ENCODE data around the gene PBXIP1. TPM values are rescaled to one million over a fixed set of nuclear protein-coding genes. Genes with fewer than 3 reads are reported as not detected.
"Not testable (repeated sequence)": the region's sequence is repeated elsewhere in the genome, so short reads cannot be mapped to it uniquely, and the experiment has no call there.

Gene PBXIP1
- total RNA-seq, 1 donor, result 90.1 TPM

GRCh38 chr1:154983776-154984466, 28.0 kb upstream of the PBXIP1 start:
- Histone ChIP-seq H3K4me2 (ENCODE audit: insufficient read depth, low read length) (peak overlapping the region; percentile 97), H4K20me1 (ENCODE audit: insufficient read depth, low read length) (no peaks in the 10 kb centered on the region), H3K27ac (ENCODE audit: low read depth, low read length) (peak overlapping the region; percentile 72), H3K79me2 (ENCODE audit: insufficient read depth, low read length) (peaks cover 43% of the 10 kb centered on the region), H3K36me3 (ENCODE audit: insufficient read depth, low read length) (peaks cover 15% of the 10 kb centered on the region), H3K9me3 (ENCODE audit: low read depth, low read length) (no peaks in the 10 kb centered on the region), H3K27me3 (ENCODE audit: insufficient read depth, low read length) (no peaks in the 10 kb centered on the region), H3K4me1 (ENCODE audit: insufficient read depth, low read length) (peaks cover 16% of the 10 kb centered on the region), H3K4me3 (ENCODE audit: insufficient read depth, low read length) (peak overlapping the region; percentile 89), H2AFZ (ENCODE audit: low read length) (peak overlapping the region; percentile 90)
- peak; percentile 37 for DNase-seq (ENCODE audit: insufficient read length, low spot score, missing footprints)
- TF ChIP-seq, protein P1, sequence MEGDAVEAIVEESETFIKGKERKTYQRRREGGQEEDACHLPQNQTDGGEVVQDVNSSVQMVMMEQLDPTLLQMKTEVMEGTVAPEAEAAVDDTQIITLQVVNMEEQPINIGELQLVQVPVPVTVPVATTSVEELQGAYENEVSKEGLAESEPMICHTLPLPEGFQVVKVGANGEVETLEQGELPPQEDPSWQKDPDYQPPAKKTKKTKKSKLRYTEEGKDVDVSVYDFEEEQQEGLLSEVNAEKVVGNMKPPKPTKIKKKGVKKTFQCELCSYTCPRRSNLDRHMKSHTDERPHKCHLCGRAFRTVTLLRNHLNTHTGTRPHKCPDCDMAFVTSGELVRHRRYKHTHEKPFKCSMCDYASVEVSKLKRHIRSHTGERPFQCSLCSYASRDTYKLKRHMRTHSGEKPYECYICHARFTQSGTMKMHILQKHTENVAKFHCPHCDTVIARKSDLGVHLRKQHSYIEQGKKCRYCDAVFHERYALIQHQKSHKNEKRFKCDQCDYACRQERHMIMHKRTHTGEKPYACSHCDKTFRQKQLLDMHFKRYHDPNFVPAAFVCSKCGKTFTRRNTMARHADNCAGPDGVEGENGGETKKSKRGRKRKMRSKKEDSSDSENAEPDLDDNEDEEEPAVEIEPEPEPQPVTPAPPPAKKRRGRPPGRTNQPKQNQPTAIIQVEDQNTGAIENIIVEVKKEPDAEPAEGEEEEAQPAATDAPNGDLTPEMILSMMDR (IDR thresholded peaks at IDR 0.05; ENCODE audit: extremely low read depth, low read depth, low read length), result no peak

- Histone ChIP-seq H3K27ac (ENCODE audit: low read depth, low read length) (peak within 1 kb of the TSS; percentile 72), H3K79me2 (ENCODE audit: insufficient read depth, low read length) (peaks cover 42% of the 10 kb centered on the region), H4K20me1 (ENCODE audit: insufficient read depth, low read length) (no peaks in the 10 kb centered on the region), H3K4me1 (ENCODE audit: insufficient read depth, low read length) (peaks cover 16% of the 10 kb centered on the region), H3K4me2 (ENCODE audit: insufficient read depth, low read length) (peak within 1 kb of the TSS; percentile 97), H3K36me3 (ENCODE audit: insufficient read depth, low read length) (peaks cover 16% of the 10 kb centered on the region), H3K4me3 (ENCODE audit: insufficient read depth, low read length) (peak within 1 kb of the TSS; percentile 89), H3K9me3 (ENCODE audit: low read depth, low read length) (no peaks in the 10 kb centered on the region), H3K27me3 (ENCODE audit: insufficient read depth, low read length) (no peaks in the 10 kb centered on the region), H2AFZ (ENCODE audit: low read length) (peak within 1 kb of the TSS; percentile 90)
- peak; percentile 99 for DNase-seq (ENCODE audit: insufficient read length, low spot score, missing footprints)
- TF ChIP-seq, protein P1 (IDR thresholded peaks at IDR 0.05; ENCODE audit: extremely low read depth, low read depth, low read length), result no peak
These were observed 27.2 kb upstream of the PBXIP1 start, which contains the start of gene FLAD1 for GRCh38 chr1:154982897-154983648. Gene FLAD1, plus strand, starts transcription at chr1:154983344. Its CDS starts 351 bp downstream, at chr1:154983695.

GRCh38 chr1:154982341-154982740, 26.4 kb upstream of the PBXIP1 start:
- no peak for DNase-seq (ENCODE audit: insufficient read length, low spot score, missing footprints)
- H3K4me2 ChIP-seq (ENCODE audit: insufficient read depth, low read length), result peak overlapping the region; percentile 97
- H3K27ac ChIP-seq (ENCODE audit: low read depth, low read length), result peak overlapping the region; percentile 27
- peaks cover 44% of the 10 kb centered on the region for H3K79me2 ChIP-seq (ENCODE audit: insufficient read depth, low read length)
- H3K36me3 ChIP-seq (ENCODE audit: insufficient read depth, low read length), result peaks cover 13% of the 10 kb centered on the region
- no peaks in the 10 kb centered on the region for H4K20me1 ChIP-seq (ENCODE audit: insufficient read depth, low read length)
- no peaks in the 10 kb centered on the region for H3K9me3 ChIP-seq (ENCODE audit: low read depth, low read length)
- H3K4me1 ChIP-seq (ENCODE audit: insufficient read depth, low read length), result peaks cover 16% of the 10 kb centered on the region
- H3K4me3 ChIP-seq (ENCODE audit: insufficient read depth, low read length), result peak overlapping the region; percentile 89
- TF ChIP-seq, protein P1 (IDR thresholded peaks at IDR 0.05; ENCODE audit: extremely low read depth, low read depth, low read length), result no peak
- peak overlapping the region; percentile 69 for H2AFZ ChIP-seq (ENCODE audit: low read length)
- H3K27me3 ChIP-seq (ENCODE audit: insufficient read depth, low read length), result no peaks in the 10 kb centered on the region

DNA sequence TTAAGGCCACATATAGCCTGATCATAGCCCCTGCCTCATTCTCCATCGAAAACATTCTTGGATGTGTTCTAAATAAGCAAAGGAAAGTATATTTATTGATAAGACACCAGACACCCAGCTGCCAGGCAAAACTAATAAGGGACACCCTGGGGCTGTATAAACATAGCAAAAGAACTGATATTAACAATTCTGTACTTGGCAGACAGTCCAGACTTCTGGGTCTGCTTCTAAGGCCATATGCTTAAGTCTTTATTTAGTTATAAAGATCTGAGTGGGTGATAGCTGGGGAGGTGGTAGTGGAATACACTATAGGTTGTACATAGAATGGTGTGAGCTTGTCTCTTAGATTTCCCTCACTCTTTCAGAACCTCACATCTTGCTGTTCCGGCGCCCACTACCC, 22.5 kb upstream of the PBXIP1 start:
- no peak for DNase-seq (ENCODE audit: insufficient read length, low spot score, missing footprints)
- Histone ChIP-seq H3K27ac (ENCODE audit: low read depth, low read length) (no peak overlapping the region), H3K4me1 (ENCODE audit: insufficient read depth, low read length) (peaks cover 21% of the 10 kb centered on the region), H3K4me2 (ENCODE audit: insufficient read depth, low read length) (no peak overlapping the region), H3K36me3 (ENCODE audit: insufficient read depth, low read length) (peaks cover 9% of the 10 kb centered on the region), H4K20me1 (ENCODE audit: insufficient read depth, low read length) (no peaks in the 10 kb centered on the region), H3K79me2 (ENCODE audit: insufficient read depth, low read length) (peaks cover 41% of the 10 kb centered on the region), H3K9me3 (ENCODE audit: low read depth, low read length) (no peaks in the 10 kb centered on the region), H3K27me3 (ENCODE audit: insufficient read depth, low read length) (no peaks in the 10 kb centered on the region), H2AFZ (ENCODE audit: low read length) (no peak overlapping the region), H3K4me3 (ENCODE audit: insufficient read depth, low read length) (no peak overlapping the region)
- TF ChIP-seq, protein P1 (IDR thresholded peaks at IDR 0.05; ENCODE audit: extremely low read depth, low read depth, low read length), result no peak

GRCh38 chr1:154977762-154978161, 21.9 kb upstream of the PBXIP1 start:
- H3K9me3 ChIP-seq (ENCODE audit: low read depth, low read length); DNase-seq (ENCODE audit: insufficient read length, low spot score, missing footprints); H3K27me3 ChIP-seq (ENCODE audit: insufficient read depth, low read length); H3K4me2 ChIP-seq (ENCODE audit: insufficient read depth, low read length); H3K4me3 ChIP-seq (ENCODE audit: insufficient read depth, low read length); H4K20me1 ChIP-seq (ENCODE audit: insufficient read depth, low read length); H3K27ac ChIP-seq (ENCODE audit: low read depth, low read length); H3K36me3 ChIP-seq (ENCODE audit: insufficient read depth, low read length): not testable (repeated sequence)
- H2AFZ ChIP-seq (ENCODE audit: low read length), result peak overlapping the region; percentile 10
- H3K79me2 ChIP-seq (ENCODE audit: insufficient read depth, low read length), result peaks cover 39% of the 10 kb centered on the region
- peaks cover 26% of the 10 kb centered on the region for H3K4me1 ChIP-seq (ENCODE audit: insufficient read depth, low read length)

Data from osteoblast (primary cell).